GM19240 (cell line): ENCODE measurements around the gene GAS2L1.

Experiments used
- DNase-seq: peaks from one replicate; pipeline ENCODE4 v3.0.0; 2011; ENCODE audit warnings: low spot score; ENCODE audit not compliant: insufficient read length

The GAS2L1 gene

DNA sequence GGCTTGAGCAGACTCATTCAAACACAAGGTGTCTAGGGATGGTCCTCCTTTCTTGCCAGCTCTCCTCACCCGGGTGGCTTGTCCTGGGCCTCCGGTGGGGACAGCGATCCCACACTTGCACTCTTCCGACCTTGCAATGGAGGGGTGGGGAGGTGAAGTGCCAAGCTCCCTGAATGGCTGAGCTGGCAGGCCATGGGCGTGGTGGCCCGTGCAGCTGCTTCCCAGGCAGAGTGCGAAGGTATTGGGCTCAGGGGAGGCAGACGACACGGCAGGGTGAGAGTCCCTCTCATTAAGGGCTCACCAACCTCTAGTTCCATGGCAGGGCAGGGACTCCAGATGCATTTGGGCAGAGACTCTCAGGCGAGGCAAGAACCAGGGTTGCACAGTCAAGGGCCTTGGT is 20.0 kb downstream of the GAS2L1 start:
- DNase-seq: no peak

DNA sequence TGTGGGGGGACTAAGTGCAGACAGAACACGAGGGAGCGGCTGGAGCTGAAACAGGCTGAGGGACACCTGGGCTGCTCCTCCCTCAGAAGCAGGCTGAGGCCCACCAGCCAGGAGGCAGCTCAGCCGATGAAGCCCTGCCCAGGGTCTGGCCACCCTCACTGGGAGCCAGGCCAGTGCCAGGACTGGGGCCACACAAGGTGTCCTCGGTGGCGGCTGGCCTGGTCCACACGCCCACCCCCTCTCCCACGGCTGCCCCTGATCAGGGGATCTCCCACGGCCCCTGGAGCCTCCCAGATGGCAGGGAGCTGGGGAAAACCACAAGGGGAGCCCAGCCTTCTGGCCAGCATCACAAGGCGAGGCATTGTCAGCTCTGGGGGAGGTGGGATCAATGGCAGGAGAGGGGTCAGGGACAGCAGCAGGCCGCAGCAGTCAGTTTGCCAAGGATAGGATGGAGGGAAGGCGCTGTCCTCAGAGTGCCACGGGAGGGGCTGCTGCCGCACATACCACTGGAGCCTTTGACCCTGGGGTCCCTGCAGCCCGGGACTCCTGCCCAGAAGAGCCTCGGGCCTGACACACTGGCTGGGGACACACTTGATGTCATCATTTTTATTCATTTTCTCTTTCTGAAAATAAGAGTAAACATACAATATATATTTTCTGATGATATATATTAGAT is 20.8 kb downstream of the GAS2L1 start:
- DNase-seq: no peak

DNA sequence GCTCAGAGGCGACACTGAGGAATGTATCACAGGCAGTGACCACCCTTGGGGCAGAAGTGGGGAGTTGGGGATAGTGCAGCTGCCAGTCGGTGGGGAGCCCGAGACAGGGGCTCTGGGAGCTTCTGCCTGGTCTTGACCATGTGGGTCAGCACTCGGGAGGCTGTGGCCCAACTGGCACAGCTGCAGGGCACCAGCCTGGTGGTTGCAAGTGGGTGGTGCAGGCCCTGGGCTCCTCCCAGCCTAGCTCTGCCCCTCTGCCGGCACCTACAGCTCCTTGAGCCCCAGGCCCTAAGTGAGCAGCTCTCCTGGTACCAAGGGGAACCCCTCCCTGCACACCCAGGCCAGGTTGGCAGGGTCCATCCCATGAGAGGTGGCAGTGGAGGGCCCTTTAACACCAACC is 21.6 kb downstream of the GAS2L1 start:
- DNase-seq: no peak

DNA sequence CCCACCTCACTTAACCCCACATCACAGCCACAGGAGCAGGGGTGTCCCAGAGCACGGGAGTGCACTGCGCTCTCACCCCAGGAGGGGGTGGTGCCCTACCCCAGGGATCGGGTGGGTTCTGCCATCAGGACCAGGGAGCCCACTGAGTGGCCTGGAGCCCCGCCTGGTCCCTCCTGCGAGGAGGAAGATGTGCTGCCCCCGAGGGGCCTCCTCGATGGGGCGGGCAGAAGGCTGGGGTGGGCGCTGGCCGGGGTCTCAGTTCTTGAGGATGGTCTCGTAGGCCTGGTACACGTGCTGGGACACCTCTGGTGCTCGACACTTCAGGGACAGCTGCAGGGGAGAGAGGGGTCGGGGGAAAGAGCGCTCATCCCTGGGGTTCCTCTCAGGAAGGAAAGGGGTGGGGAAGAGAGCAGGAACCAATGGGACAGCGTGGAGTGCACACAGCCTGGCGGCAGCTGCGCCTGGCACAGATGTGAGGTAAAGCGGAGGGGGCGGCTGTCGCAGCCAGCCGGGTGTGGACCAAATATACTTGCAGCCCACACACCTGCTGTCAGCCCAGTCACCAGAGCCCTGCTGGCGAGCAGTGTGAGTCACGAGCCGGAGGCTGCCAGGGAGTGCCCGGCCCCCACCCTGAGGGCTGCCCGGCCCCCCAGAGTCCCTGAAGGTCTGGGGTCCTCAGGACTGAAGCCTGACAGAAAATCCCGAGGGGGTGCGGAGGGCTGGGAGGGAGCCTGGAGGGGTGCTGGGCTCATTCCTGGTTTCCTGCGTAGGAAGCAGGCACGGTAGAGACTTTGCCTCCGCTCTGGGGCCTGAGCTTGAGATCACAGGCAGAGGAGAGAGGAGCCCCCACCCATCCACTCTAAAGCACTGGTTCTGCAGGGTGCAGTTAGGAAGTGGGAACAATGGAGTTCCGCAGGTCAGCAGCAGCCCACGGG is 22.4 kb downstream of the GAS2L1 start:
- DNase-seq: no peak

DNA sequence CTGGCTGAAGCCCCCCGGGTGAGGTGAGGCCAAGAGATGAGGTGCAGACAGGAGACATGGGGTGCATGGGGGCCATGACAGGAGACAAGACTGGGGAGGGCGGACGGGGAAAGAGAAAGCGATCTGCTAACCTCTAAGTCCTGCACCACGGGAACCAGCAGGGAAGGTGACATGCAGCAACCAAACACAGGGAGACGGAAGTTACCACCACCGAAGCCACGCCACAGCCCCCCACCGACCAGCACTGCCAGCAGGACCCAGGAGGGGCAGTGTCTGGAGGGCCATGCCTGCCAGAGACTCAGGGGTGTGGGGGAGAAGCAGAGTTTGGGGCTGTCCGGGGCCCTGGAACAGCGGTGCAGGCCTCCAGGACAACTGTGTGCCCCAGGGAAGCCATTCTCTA is 23.1 kb downstream of the GAS2L1 start:
- no peak for DNase-seq

DNA sequence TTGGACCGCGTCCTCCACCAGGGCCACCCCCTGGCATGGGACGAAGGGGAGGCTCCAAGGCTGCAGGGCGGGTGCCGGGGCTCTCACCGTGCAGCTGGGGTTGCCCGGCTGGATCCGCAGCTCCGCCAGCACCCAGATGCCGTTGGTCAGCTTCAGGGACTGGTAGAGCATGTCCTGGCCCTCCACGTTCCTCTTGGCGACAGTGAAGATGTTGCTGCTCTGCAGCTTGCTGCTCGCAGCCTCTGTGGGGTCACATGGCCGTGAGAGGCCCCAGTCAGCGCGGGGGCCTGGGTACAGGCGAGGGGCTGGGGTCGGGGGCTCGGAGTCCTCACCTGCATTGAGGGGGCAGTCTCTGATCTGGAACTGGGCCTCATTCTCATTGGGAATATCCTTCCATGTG is 23.8 kb downstream of the GAS2L1 start:
- DNase-seq: no peak

DNA sequence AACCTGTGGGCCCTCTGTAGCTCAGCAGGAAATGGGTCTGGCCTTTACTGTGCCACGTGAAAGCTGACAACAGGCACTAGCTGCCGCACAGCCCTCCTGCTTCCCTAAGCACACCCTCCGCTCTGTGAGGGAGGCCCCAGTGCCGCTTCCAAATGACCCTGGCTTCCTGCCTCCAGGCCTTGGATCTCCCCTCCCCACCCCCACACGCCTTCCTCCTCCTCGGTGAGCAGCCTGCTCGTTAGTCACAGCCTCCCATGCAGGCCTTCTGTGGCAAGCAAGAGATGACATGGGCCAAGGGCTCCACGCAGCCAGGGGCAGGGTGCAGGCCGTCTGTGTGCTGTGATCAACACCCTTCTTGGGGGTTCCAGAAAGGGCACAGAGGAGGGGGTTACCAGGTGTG is 24.3 kb downstream of the GAS2L1 start:
- no peak for DNase-seq

DNA sequence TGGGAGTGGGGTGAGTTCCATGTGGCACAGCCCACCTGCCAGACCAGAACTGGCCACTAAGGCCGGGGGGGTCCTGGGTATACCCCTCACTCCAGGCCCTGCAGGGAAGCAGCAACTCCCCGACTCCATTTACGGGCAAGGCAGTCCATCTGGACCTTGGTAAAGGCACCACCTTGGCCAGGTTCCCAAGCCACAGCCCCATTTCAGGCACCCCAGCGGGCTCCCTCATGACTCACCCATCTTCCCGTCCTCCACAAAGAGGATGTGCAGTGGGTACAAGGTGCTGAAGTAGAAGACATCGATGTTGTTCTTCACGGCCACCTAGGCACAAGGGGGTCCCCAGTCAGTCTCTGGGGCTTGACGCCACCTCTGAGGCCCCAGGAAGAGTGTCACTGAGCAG is 24.8 kb downstream of the GAS2L1 start:
- DNase-seq: no peak

DNA sequence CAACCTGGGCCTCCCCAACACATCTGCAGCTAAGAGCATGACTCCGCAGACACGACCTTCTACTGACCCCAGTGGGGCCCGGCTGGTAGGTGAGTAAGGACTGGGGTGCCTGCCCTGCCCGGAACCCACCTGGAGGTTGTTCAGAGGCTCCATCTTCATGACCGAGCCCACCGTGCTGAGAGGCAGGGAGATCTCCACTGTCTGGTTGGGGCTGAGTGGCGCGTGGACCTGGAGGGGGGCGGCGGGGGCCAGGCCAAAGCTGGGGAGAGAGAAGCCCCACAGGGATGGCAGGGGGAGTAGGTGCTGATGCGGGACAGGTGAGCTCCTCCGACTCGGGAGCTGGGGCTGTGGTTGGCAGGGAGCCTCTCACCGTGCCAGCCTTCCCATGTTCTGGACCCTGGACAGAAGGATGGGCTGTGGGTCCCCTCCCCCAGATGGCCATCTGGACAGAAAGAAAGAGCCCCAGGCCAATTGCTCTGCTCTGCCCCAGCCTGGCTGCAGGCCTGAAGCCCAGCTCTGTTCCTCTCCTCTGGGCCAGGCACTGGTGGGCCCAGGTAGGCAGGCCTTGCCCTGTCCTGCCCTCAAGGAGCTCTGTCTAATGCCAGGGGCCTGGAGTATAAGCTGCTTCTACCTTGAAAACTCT is 25.3 kb downstream of the GAS2L1 start:
- DNase-seq: no peak

DNA sequence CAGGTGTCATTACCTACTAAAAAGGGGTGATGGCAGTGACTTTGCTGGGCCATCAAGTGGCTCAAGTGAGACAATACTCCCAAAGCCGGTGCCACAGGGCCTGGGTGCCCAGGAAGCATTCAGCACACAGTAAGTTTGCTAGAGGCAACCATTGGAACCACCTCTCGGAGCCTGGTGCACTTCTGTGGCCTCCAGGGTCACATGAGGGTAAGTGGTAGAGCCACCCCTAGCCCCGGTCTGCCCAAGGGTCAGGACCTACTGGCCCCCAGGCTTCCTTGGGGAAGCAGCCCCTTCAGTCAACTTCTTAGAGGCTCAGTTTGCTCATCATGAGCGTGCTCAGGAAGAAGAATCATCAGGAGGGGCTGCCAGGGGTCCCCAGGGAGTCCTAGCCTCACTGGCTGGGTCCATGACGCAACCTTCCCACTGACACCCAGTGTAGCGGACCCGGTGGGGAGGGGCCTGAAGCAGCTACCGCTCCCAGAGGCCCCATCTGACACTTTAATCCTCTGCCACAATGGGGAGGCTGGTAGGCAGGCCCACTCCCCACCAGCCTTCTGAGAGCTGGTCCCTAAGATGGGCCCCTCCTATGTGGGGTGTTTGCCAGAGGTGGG is 26.5 kb downstream of the GAS2L1 start:
- DNase-seq: no peak

DNA sequence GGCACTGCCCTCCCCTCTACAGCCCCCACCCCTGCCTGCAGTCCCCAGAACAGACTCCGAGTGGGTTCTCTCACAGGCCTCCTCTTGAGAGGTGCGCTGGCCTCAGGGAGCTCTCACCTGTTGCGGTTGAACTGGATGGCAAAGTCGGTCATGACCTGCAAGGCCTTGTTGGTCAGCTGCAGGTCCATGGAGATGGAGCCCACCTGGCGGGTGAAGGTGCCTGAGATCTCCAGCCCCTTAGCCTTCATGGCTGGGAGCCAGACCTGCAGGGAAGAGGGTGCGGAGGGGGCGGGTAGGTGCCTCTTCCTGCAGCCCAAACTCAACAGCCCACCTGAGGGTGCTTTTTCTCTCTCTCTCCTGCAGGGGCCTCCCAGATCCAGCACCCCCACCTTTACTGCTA is 27.7 kb downstream of the GAS2L1 start:
- DNase-seq: no peak

DNA sequence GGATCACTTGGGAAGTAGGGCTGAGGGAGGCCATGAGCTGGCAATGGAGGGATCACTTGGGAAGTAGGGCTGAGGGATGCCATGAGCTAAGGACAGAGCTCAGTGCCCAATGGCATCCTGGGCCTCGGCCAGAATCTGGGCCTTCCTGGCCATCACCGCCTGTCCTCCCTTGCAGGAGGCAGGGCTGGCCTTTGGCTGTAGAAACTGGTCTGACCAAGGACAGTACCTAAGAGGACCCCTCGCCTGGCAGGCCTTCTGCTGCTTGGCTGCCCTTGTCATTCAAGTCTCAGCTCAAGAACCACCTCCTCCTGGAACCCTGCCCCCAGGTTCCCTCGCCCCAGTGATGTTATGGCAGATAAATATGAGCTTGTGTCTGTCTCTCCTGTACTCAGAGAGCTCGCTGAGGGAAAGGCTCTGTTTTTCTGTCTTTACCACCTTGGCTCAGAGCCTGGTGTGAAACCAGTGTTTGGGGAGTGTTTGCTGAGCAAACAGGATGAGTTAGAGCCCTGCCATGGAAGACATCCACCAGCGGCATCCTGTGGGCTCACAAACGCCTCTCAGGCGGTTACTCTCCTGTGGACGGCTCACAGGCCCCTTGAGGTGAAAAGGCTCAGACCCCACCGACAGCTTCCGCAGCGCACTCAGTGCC is 28.4 kb downstream of the GAS2L1 start:
- DNase-seq: no peak

DNA sequence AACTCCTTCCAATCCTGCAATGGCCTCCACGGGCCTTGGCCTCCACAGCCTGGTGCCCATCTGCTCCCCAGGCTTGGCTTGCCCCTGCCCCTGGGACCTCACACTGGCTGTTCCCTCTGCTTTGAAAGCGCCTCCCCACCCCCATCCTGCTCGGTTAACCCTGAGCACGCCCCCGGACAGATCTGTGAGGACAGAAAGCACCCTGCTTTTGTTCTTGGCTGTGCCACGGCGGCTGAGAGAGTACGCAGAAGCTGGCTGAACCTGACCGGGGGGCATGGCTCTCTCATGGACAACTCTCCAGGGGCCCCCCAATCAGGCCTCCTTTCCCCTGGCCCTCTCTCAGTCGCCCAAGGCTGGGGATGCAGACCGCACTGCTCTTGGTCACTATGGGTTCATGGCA is 29.2 kb downstream of the GAS2L1 start:
- DNase-seq: no peak

DNA sequence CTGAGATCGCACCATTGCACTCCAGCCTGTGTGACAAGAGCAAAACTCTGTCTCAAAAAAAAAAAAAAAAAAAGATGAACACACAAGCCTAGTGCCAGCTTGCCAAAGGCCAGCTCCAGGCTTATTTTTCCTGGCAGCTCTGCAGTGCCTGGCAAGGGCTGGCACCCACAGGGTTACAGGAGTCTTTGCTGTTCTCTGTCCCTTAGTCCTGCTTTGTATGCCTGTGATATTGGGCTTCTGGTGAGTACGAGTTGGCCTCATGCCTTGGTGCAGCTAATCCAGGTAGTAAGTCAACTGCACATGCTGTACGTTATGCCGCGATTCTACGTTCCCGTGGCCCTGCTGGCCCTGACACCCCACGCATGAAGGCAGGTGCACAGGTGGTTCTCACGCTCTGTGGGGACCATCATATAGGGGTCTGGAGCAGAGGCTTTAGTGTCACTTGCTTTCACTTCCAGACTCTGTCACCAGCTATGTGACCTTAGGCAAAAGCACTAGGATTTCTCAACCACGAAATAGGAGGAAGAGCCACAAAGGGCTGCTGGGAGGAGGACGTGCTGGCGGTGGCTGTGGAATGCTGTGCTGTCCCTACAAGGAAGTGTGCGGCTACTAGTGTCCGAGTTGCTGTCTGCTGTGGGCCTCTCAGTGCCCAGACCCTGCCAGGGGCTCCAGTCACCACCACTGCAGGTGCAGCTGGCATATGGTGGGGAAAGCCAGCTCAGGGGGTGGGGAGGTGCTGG is 30.5 kb downstream of the GAS2L1 start:
- DNase-seq: no peak

DNA sequence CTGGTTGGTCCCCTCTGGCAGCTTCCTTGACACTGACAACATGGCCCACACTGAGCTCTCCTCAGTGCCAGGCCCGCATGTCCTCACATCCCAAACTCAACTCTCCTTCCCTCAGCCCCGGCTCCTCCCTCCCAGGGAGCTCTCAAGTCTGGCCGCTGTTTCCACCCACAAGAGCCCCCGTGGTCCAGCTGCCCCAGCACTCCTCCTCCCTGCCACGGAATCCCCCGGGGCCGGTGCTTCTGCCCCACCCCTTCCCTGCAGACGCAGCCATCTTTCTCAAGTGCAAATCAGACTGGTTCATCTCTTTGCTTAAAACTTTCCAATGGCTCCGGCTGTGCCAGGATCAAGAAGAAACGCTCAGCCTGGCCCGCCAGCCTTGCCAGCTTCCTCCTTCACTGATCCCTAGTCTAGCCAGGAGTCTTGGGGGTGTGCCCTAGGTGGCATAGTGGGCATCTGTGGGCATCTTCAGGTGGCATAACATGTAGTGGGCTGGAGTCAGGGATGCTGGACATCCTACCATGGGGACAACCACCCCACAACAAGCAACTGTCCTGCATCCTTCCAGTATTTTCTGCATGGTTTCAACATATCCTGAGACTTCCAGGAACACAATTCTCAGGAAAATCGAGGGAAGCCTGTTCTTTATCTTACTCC is 31.3 kb downstream of the GAS2L1 start:
- no peak for DNase-seq

DNA sequence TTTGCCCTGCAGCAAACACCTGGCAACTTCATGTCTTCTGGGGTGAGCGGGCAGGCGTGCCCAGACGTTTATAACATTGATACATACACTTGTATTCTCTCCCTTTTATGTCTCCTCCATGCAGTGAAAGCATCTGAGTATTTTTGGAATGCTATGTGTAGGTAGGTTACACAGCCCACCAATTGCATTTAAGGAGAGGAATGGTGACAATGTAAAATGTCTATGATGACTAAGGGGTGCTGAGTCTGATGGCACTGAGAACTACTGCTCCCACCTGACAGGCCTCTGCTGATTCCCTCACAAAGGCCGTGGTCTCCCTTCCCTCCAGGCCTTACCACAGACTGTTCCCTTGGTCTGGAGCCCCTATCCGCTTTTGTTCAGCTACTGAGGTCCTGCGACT is 31.9 kb downstream of the GAS2L1 start:
- no peak for DNase-seq

DNA sequence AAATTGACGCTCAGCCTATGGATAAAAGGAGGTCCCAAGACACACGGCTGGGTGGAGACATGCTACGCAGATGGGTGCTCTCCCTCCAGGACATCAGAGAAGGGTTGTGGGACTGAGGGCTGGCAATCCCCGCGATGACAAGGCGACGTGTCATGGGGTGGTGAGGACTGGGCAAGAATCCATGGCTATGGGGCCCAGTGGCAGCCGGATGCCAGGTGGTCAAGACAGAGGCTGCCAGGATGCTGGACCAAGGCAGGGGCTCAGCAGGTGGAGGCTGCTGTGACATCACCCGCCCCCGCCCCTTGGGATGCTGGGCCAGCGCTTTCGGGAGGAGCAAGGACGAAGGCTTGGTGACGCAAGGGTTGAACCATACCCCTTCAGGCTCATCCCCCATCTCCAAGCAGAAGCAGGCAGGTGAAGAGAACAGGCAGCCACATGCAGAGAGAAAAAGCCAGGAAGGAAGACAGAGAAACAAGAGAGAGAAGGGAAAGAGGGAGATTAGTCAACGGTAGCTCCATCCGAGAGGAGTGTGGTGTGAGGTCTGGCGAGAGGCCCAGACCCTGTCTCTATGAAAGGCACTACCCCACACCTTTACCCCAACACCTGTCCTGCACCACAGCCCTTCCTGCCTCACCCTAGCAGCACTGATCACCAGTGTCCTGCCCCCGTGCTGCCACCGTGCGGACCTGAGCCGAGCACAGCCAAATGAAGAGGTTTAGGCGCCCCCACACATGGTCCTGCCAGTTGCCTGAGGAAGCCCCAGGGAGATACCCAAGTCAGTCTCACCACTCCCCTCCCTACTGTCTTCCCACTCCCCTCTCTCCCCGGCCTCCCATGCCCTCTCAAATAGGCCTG is 33.2 kb downstream of the GAS2L1 start:
- no peak for DNase-seq

DNA sequence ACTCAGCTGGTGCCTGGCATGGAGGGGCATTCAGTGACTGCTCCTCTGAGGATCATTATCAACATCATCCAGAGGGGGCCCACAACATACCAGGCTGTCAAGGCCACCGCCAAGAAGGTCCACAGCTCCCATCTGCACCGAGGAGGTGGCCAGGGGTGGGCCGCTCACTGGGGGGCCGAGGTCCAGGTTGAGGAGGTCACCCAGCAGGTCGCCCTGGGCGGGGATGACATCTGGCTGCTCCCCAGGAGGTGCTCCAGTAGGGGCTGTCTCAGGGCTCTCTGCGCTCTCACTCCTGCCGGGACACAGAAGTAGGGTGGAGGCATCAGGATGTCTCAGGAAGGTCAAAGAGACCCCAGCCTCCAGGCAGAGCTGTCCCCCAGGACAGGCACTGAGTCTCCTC is 34.1 kb downstream of the GAS2L1 start:
- no peak for DNase-seq
